Keratinocyte (primary cell): Measurements from ENCODE around the gene PRKCH. TPM values are rescaled to one million over a fixed set of nuclear protein-coding genes. Genes with fewer than 3 reads are reported as not detected.
A peak's percentile ranks its signal among the peaks of the same experiment; 100 is the strongest.

Experiments
- DNase-seq: peaks from one replicate; pipeline ENCODE4 v3.0.0-alpha.2; 2011; ENCODE audit warnings: low read depth, missing footprints, low spot score
- FAIRE-seq: peaks from 2 replicates; lab custom pipeline; 2011; peaks lifted over from hg19 to GRCh38; lab: Jason Lieb, UNC
- H2AFZ ChIP-seq: 2 replicates; pipeline ENCODE4 v1.6.0; 2012; ENCODE audit warnings: low read length, control low read depth, inconsistent platforms; ENCODE audit not compliant: control insufficient read depth
- H3K27ac ChIP-seq: 2 replicates; pipeline ENCODE4 v1.5.1; 2011; ENCODE audit warnings: low read length; ENCODE audit not compliant: control insufficient read depth, insufficient read depth
- H3K27me3 ChIP-seq: 3 replicates; pipeline ENCODE4 v1.6.0; 2011; ENCODE audit warnings: low read length; ENCODE audit not compliant: control insufficient read depth, insufficient read depth; ENCODE audit errors: extremely low read depth
- H3K36me3 ChIP-seq, 2 experiments: 2 replicates in 1 of 2; 3 replicates in 1 of 2; pipeline ENCODE4 v1.5.1; 2011; ENCODE audit warnings: low read length in 2 of 2, mild to moderate bottlenecking in 1 of 2; ENCODE audit not compliant: control insufficient read depth in 2 of 2, insufficient read depth in 2 of 2; ENCODE audit errors: extremely low read depth in 1 of 2
- H3K4me1 ChIP-seq: 3 replicates; pipeline ENCODE4 v1.5.1; 2011; ENCODE audit warnings: low read length; ENCODE audit not compliant: control insufficient read depth, insufficient read depth; ENCODE audit errors: extremely low read depth
- H3K4me2 ChIP-seq: 3 replicates; pipeline ENCODE4 v1.6.0; 2011; ENCODE audit warnings: low read depth, low read length; ENCODE audit not compliant: control insufficient read depth, insufficient read depth; ENCODE audit errors: extremely low read depth
- H3K4me3 ChIP-seq, 3 experiments: fragments of 200-600 bp in 1 of 3; sonication (generic) in 1 of 3; 2 replicates in 2 of 3; 3 replicates in 1 of 3; pipeline ENCODE4 v1.5.1; 2011 to 2016; ENCODE audit warnings: low read length in 3 of 3, mild to moderate bottlenecking in 3 of 3, control low read depth in 2 of 3, inconsistent platforms in 1 of 3, low read depth in 1 of 3, mixed read lengths in 1 of 3, mixed run types in 1 of 3, moderate library complexity in 1 of 3; ENCODE audit not compliant: control insufficient read depth in 2 of 3, insufficient read depth in 2 of 3; ENCODE audit errors: extremely low read depth in 1 of 3
- H3K79me2 ChIP-seq: 2 replicates; pipeline ENCODE4 v1.6.0; 2012; ENCODE audit warnings: low read length; ENCODE audit not compliant: control insufficient read depth, insufficient read depth
- H3K9ac ChIP-seq: 3 replicates; pipeline ENCODE4 v1.6.0; 2011; ENCODE audit warnings: low read length; ENCODE audit not compliant: control insufficient read depth, insufficient read depth; ENCODE audit errors: extremely low read depth
- H3K9me1 ChIP-seq: 3 replicates; pipeline ENCODE4 v1.6.0; 2011; ENCODE audit warnings: low read length; ENCODE audit not compliant: control insufficient read depth, insufficient read depth; ENCODE audit errors: extremely low read depth
- H3K9me3 ChIP-seq: 2 replicates; pipeline ENCODE4 v1.5.1; 2012; ENCODE audit warnings: low read depth, low read length; ENCODE audit not compliant: control insufficient read depth
- H4K20me1 ChIP-seq: 3 replicates; pipeline ENCODE4 v1.6.0; 2011; ENCODE audit warnings: low read length; ENCODE audit not compliant: control insufficient read depth, insufficient read depth; ENCODE audit errors: extremely low read depth
- EZH2 ChIP-seq: IDR thresholded peaks from one replicate; pipeline ENCODE4 v1.6.1; 2012; ENCODE audit warnings: inconsistent platforms, mild to moderate bottlenecking, low read length, moderate library complexity
- dilution Hi-C: fragments of 300-500 bp; cut with MboI; formaldehyde crosslinking; loops from one replicate; pipeline ENCODE4 v1.7.0; 2020; ENCODE audit warnings: low sequenced_read_pairs; ENCODE audit not compliant: extremely low pct_ligation_motif_present
- polyA plus RNA-seq, 5 experiments: library from polyadenylated mRNA; depleted of rRNA in 3 of 5; stranded (reverse) in 3 of 5; stranded (forward) in 1 of 5; unstranded in 1 of 5; fragments of >200 nt; gene quantifications; 1 replicate in 1 of 5; 2 replicates in 3 of 5; 3 replicates in 1 of 5; pipeline versions ENCODE4 v1.2.1 to v1.2.3, GENCODE V29; 2011 to 2012; ENCODE audit warnings: missing spikeins in 2 of 5, low read depth in 1 of 5, low replicate concordance in 1 of 5
- TF ChIP-seq, protein P1 (sequence below), 3 experiments: IDR thresholded peaks in 1 of 3; conservative IDR thresholded peaks in 1 of 3; optimal IDR thresholded peaks in 1 of 3; 2 replicates in 2 of 3; 3 replicates in 1 of 3; pipeline versions ENCODE3 to v1.5.1; 2011; ENCODE audit warnings: low read length in 3 of 3, mild to moderate bottlenecking in 3 of 3, moderate library complexity in 2 of 3, control low read depth in 1 of 3, inconsistent platforms in 1 of 3; ENCODE audit not compliant: insufficient read depth in 2 of 3; ENCODE audit errors: extremely low read depth in 1 of 3

PRKCH gene
- polyA plus RNA-seq, 1 donor (not counting 4 experiments of a cell fraction or from before 2014, with no cell fraction given) = 13.7 TPM

DNA sequence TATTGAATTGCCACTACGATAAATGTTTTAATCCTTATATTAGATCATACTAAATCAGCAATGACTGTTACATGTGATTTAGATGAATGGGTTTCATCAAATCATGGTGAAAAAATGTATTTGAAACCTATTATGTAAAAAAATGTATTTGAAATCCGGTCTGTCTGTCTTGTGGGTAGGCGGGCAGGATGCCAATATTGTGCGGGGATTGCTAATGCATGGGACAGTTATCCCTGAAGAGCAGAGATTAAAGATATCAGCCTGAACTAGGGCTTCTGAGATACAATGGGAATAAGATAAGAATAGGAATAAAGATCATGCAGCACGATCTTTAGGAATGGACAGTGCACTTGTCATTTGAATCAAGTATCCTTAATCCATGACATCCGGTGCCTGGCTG, 134.0 kb downstream of the PRKCH start:
- no peaks in the 10 kb centered on the region for H4K20me1 ChIP-seq
- no peaks in the 10 kb centered on the region for H3K79me2 ChIP-seq
- H3K4me1 ChIP-seq = no peaks in the 10 kb centered on the region
- FAIRE-seq = no peak
- H3K9me3 ChIP-seq = no peaks in the 10 kb centered on the region
- no peaks in the 10 kb centered on the region for H3K9me1 ChIP-seq
- DNase-seq = no peak
- H3K27ac ChIP-seq = no peak overlapping the region
- peaks cover 5 to 8% of the 10 kb centered on the region in 2 experiments for H3K36me3 ChIP-seq
- H3K27me3 ChIP-seq = no peaks in the 10 kb centered on the region
- no peak overlapping the region for H3K4me2 ChIP-seq
- H2AFZ ChIP-seq = no peak overlapping the region
- H3K9ac ChIP-seq = no peak overlapping the region
- dilution Hi-C loops = no loop called here
- no peak overlapping the region for H3K4me3 ChIP-seq
- TF ChIP-seq EZH2 = no peak
- TF ChIP-seq, protein P1, sequence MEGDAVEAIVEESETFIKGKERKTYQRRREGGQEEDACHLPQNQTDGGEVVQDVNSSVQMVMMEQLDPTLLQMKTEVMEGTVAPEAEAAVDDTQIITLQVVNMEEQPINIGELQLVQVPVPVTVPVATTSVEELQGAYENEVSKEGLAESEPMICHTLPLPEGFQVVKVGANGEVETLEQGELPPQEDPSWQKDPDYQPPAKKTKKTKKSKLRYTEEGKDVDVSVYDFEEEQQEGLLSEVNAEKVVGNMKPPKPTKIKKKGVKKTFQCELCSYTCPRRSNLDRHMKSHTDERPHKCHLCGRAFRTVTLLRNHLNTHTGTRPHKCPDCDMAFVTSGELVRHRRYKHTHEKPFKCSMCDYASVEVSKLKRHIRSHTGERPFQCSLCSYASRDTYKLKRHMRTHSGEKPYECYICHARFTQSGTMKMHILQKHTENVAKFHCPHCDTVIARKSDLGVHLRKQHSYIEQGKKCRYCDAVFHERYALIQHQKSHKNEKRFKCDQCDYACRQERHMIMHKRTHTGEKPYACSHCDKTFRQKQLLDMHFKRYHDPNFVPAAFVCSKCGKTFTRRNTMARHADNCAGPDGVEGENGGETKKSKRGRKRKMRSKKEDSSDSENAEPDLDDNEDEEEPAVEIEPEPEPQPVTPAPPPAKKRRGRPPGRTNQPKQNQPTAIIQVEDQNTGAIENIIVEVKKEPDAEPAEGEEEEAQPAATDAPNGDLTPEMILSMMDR (optimal IDR thresholded peaks at IDR 0.05 in 1 of 3, IDR thresholded peaks at IDR 0.05 in 1 of 3, conservative IDR thresholded peaks at IDR 0.05 in 1 of 3; ENCODE audit: extremely low read depth in 1 of 3, insufficient read depth in 2 of 3, low read length in 3 of 3) = no peak

DNA sequence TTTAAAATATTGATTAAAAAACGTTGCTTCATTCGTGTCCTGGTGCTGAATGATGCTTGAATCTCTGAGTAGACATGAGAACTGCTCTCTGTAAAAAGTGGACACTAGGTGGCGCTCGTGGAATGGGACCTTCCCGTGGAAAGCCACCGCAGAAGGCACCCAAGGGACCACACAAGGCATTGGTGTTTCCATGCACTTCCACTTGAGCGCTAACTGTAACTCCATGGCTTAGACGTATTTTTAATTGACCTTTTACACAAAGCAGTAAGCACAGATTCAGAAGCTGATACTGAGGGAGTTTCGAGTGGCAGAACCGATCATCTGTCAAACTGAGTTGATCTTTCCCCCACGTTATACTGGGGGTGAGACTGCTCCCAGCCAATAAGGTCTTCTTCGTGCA, 135.3 kb downstream of the PRKCH start:
- no peaks in the 10 kb centered on the region for H3K9me1 ChIP-seq
- H4K20me1 ChIP-seq = no peaks in the 10 kb centered on the region
- H3K9ac ChIP-seq = no peak overlapping the region
- no peak overlapping the region for H3K4me2 ChIP-seq
- no peaks in the 10 kb centered on the region for H3K79me2 ChIP-seq
- H3K36me3 ChIP-seq = peaks cover 0 to 4% of the 10 kb centered on the region in 2 experiments
- TF ChIP-seq, protein P1 (optimal IDR thresholded peaks at IDR 0.05 in 1 of 3, IDR thresholded peaks at IDR 0.05 in 1 of 3, conservative IDR thresholded peaks at IDR 0.05 in 1 of 3; ENCODE audit: extremely low read depth in 1 of 3, insufficient read depth in 2 of 3, low read length in 3 of 3) = peak; percentile 80 to 82 (median 81)
- TF ChIP-seq EZH2 = no peak
- H3K9me3 ChIP-seq = no peaks in the 10 kb centered on the region
- no peak overlapping the region for H2AFZ ChIP-seq
- no peak overlapping the region for H3K27ac ChIP-seq
- dilution Hi-C loops = no loop called here
- no peaks in the 10 kb centered on the region for H3K27me3 ChIP-seq
- H3K4me1 ChIP-seq = peaks cover 8% of the 10 kb centered on the region
- DNase-seq (no peak), FAIRE-seq (no peak)
- H3K4me3 ChIP-seq = no peak overlapping the region
